K562 (cell line): ENCODE data around the gene DCT. TPM values are rescaled to one million over a fixed set of nuclear protein-coding genes. Genes with fewer than 3 reads are reported as not detected.

Source experiments
- ATAC-seq: fragments of 200-7000 bp; cut with Tn5 transposase; 3 replicates; pipeline ENCODE4 v1.9.1; 2020; ENCODE audit warnings: moderate library complexity
- BruUV-seq: library from RNA; stranded (reverse); fragments of 400-500 nt; replicated peaks from 2 replicates; lab custom pipeline; 2021; lab: Mats Ljungman, UMichigan
- CTCF ChIA-PET: fragments of 300-600 bp; formaldehyde crosslinking; extraction: SDS; loops from one replicate; lab custom pipeline; 2021; ENCODE audit warnings: low intra/inter-chr PET ratio; lab: Yijun Ruan, JAX
- POLR2A ChIA-PET: fragments of 300-600, 350-650 bp; sonication (Branson Sonifier 250); formaldehyde crosslinking; extraction: SDS; loops from one replicate; lab custom pipeline; 2021; ENCODE audit warnings: antibody characterized with exemption, inconsistent platforms; lab: Yijun Ruan, JAX
- DNase-seq, 4 experiments: peaks; one replicate each; pipeline versions ENCODE4 v3.0.0 to v3.0.0-alpha.2; 2011 to 2018; ENCODE audit warnings: low spot score in 3 of 4, mixed read lengths in 3 of 4; ENCODE audit errors: extremely low read depth in 1 of 4
- FAIRE-seq: peaks from 2 replicates; lab custom pipeline; 2011; peaks lifted over from hg19 to GRCh38; lab: Jason Lieb, UNC
- H2AFZ ChIP-seq: 2 replicates; pipeline ENCODE4 v1.6.0; 2011; ENCODE audit warnings: low read depth, low read length, control low read depth, inconsistent platforms
- H3K27ac ChIP-seq: fragments of 200-600 bp; 3 replicates; pipeline ENCODE4 v1.8.0; 2011; ENCODE audit warnings: low read depth, mild to moderate bottlenecking, control low read depth, inconsistent platforms, low read length, moderate library complexity, mixed read lengths; ENCODE audit errors: extremely low read depth
- H3K27me3 ChIP-seq, 2 experiments: fragments of 300-600 bp in 1 of 2; 2 replicates in 1 of 2; 3 replicates in 1 of 2; pipeline versions ENCODE4 v1.6.0 to v1.8.0; 2011; ENCODE audit warnings: inconsistent platforms in 2 of 2, low read length in 2 of 2, mild to moderate bottlenecking in 1 of 2, mixed read lengths in 1 of 2, moderate library complexity in 1 of 2; ENCODE audit not compliant: control insufficient read depth in 2 of 2, insufficient read depth in 2 of 2
- H3K36me3 ChIP-seq: fragments of 300-600 bp; 3 replicates; pipeline ENCODE4 v1.8.0; 2011; ENCODE audit warnings: mild to moderate bottlenecking, low read length, inconsistent platforms; ENCODE audit not compliant: control insufficient read depth, insufficient read depth
- H3K4me1 ChIP-seq, 2 experiments: fragments of 200-600 bp in 1 of 2; replicated peaks in 1 of 2; 2 replicates in 1 of 2; 3 replicates in 1 of 2; pipeline versions ENCODE4 v1.5.1 to v1.8.0; 2011; ENCODE audit warnings: inconsistent platforms in 2 of 2, low read length in 2 of 2, mild to moderate bottlenecking in 1 of 2, mixed read lengths in 1 of 2, moderate library complexity in 1 of 2; ENCODE audit not compliant: control insufficient read depth in 2 of 2, insufficient read depth in 2 of 2
- H3K4me2 ChIP-seq: 2 replicates; pipeline ENCODE4 v1.6.1; 2011; ENCODE audit warnings: low read length, control low read depth, inconsistent platforms, mixed read lengths; ENCODE audit not compliant: insufficient read depth
- H3K4me3 ChIP-seq: fragments of 200-600 bp; sonication (generic), shearing (Covaris generic); 2 replicates; pipeline ENCODE4 v1.5.1; 2016; ENCODE audit warnings: control low read depth, inconsistent platforms
- H3K79me2 ChIP-seq: fragments of 200-600 bp; 3 replicates; pipeline ENCODE4 v1.8.0; 2011; ENCODE audit warnings: low read length, inconsistent platforms; ENCODE audit not compliant: control insufficient read depth, insufficient read depth
- H3K9ac ChIP-seq, 2 experiments: 2 replicates each; pipeline versions ENCODE4 v1.6.0 to v1.6.1; 2011; ENCODE audit warnings: low read depth in 2 of 2, low read length in 2 of 2, control low read depth in 1 of 2, inconsistent platforms in 1 of 2, mild to moderate bottlenecking in 1 of 2, mixed read lengths in 1 of 2; ENCODE audit not compliant: insufficient read depth in 1 of 2
- H3K9me1 ChIP-seq: one replicate; pipeline ENCODE4 v1.6.0; 2011; ENCODE audit warnings: inconsistent platforms, mild to moderate bottlenecking, low read length, moderate library complexity; ENCODE audit not compliant: control insufficient read depth, insufficient read depth
- H3K9me3 ChIP-seq: replicated peaks from 2 replicates; pipeline ENCODE4 v1.5.1; 2011; ENCODE audit warnings: low read depth, low read length, inconsistent platforms; ENCODE audit not compliant: control insufficient read depth, insufficient read depth
- H4K20me1 ChIP-seq: replicated peaks from 2 replicates; pipeline ENCODE4 v1.6.1; 2011; ENCODE audit warnings: low read length, inconsistent platforms, mixed read lengths; ENCODE audit not compliant: control insufficient read depth, insufficient read depth
- ARID3B ChIP-seq: fragments of 250-450 bp; sonication (Bioruptor Pico); IDR thresholded peaks from 2 replicates; pipeline ENCODE4 v1.4.0; 2020; ENCODE audit warnings: borderline replicate concordance
- PTRF ChIP-seq: fragments of 450-650 bp; IDR thresholded peaks from 2 replicates; pipeline ENCODE4 v1.6.1; 2016; ENCODE audit warnings: mild to moderate bottlenecking, missing genetic modification characterization, missing compliant biosample characterization
- RBM39 ChIP-seq: fragments of 200-400 bp; formaldehyde crosslinking; optimal IDR thresholded peaks from 2 replicates; pipeline ENCODE3; 2018; ENCODE audit warnings: low read depth, low read length
- SREBF1 ChIP-seq: fragments of 150-350 bp; IDR thresholded peaks from 2 replicates; pipeline ENCODE4 v1.6.1; 2014; ENCODE audit warnings: antibody characterized with exemption, low read depth, low read length, borderline replicate concordance
- TGIF2 ChIP-seq: sonication (generic); formaldehyde crosslinking; IDR thresholded peaks from 2 replicates; pipeline ENCODE4 v1.8.1; 2022; ENCODE audit warnings: mild to moderate bottlenecking, missing genetic modification reagents, moderate library complexity
- ZBTB49 ChIP-seq: sonication (generic); formaldehyde crosslinking; IDR thresholded peaks from 2 replicates; pipeline ENCODE4 v1.8.0; 2022; ENCODE audit warnings: missing genetic modification reagents, mild to moderate bottlenecking, borderline replicate concordance
- WGBS: fragments of 100-300 bp; shearing (Covaris generic); methylation state at CpG from one replicate; pipeline ENCODE4 v1.1.6; 2016; ENCODE audit warnings: low coverage, mixed read lengths; ENCODE audit not compliant: insufficient coverage; ENCODE audit errors: missing lambda C conversion rate; 5-methylcytosine and 5-hydroxymethylcytosine counted together
- in situ Hi-C: fragments of 300-500 bp; cut with MboI; formaldehyde crosslinking; loops from 4 replicates; pipeline ENCODE4 v1.15.0; 2018; ENCODE audit warnings: inconsistent platforms, mixed read lengths
- intact Hi-C: fragments of 100-400 bp; cut with micrococcal nuclease; formaldehyde crosslinking; loops from 2 replicates; pipeline ENCODE4 v1.14.2; 2022
- polyA plus RNA-seq, 8 experiments: library from polyadenylated mRNA; depleted of rRNA in 4 of 8; stranded (reverse) in 5 of 8; unstranded in 3 of 8; fragments of >200 nt; fragmentation: Nextera tagmentation in 2 of 8; fragmentation: Illumina TruSeq in 1 of 8; extraction: Ambion mirVana in 2 of 8; extraction: Trizol in 1 of 8; gene quantifications; 2 replicates each; pipeline versions ENCODE4 v1.2.1 to v1.2.3, GENCODE V29; 2011 to 2014; ENCODE audit warnings: inconsistent platforms in 1 of 8, missing spikeins in 1 of 8
- total RNA-seq, 7 experiments: library from RNA; depleted of rRNA in 6 of 7; stranded (reverse); fragments of >200 nt in 6 of 7; fragmentation: Illumina TruSeq in 2 of 7; extraction: Trizol in 2 of 7; gene quantifications; 2 replicates each; pipeline versions ENCODE4 v1.2.1 to v1.2.3, GENCODE V29; 2011 to 2021; ENCODE audit warnings: low replicate concordance in 1 of 7

DCT gene
- total and polyA plus RNA-seq, 9 of the 15 experiments (the other 6 are each of a cell fraction or from before 2014, with no cell fraction given) = 0.11 to 0.83 (median 0.57) TPM

GRCh38 chr13:94459116-94459515 lies 20.4 kb downstream of the DCT start:
- no peak for ATAC-seq
- no peak for TF ChIP-seq TGIF2 (CRISPR knock-in tag)
- no peak for TF ChIP-seq PTRF (tag)
- no peak for TF ChIP-seq ARID3B (CRISPR knock-in tag)
- TF ChIP-seq SREBF1 = no peak
- TF ChIP-seq RBM39 = no peak
- no peak for TF ChIP-seq ZBTB49
- intact Hi-C loops = no loop called here
- no peaks in the 10 kb centered on the region for H3K9me3 ChIP-seq
- POLR2A ChIA-PET = no interaction called here
- no peak overlapping the region for H3K4me2 ChIP-seq
- DNase-seq = no peak
- H3K4me3 ChIP-seq = no peak overlapping the region
- H3K9me1 ChIP-seq = no peaks in the 10 kb centered on the region
- no peak overlapping the region for H3K27ac ChIP-seq
- H2AFZ ChIP-seq = no peak overlapping the region
- no peak for FAIRE-seq
- no TSS peak for BruUV-seq
- no peaks in the 10 kb centered on the region for H3K36me3 ChIP-seq
- 0% methylated on average over 1 of the region's 1 CpG for WGBS
- CTCF ChIA-PET = no interaction called here
- H3K27me3 ChIP-seq = no peaks in the 10 kb centered on the region
- no peaks in the 10 kb centered on the region for H3K79me2 ChIP-seq
- no peaks in the 10 kb centered on the region for H4K20me1 ChIP-seq
- H3K4me1 ChIP-seq = no peaks in the 10 kb centered on the region; a peak in 1 of 5 replicates
- H3K9ac ChIP-seq = no peak overlapping the region
- in situ Hi-C loops = no loop called here
